ENCODE data around the gene SS18L1. TPM values are rescaled to one million over a fixed set of nuclear protein-coding genes. Genes with fewer than 3 reads are reported as not detected.

Gene SS18L1
- total RNA-seq, 1 donor from 2014 or later, result 10.7 TPM

GRCh38 chr20:62162765-62163484, 19.4 kb downstream of the SS18L1 start:
- no peak for ATAC-seq
- intact Hi-C loops (cut with micrococcal nuclease), result no loop called here
- DNase-seq, result no peak

GRCh38 chr20:62163485-62163865, 19.9 kb downstream of the SS18L1 start:
- DNase-seq, result no peak
- ATAC-seq, result no peak
- intact Hi-C loops (cut with micrococcal nuclease), result no loop called here

DNA sequence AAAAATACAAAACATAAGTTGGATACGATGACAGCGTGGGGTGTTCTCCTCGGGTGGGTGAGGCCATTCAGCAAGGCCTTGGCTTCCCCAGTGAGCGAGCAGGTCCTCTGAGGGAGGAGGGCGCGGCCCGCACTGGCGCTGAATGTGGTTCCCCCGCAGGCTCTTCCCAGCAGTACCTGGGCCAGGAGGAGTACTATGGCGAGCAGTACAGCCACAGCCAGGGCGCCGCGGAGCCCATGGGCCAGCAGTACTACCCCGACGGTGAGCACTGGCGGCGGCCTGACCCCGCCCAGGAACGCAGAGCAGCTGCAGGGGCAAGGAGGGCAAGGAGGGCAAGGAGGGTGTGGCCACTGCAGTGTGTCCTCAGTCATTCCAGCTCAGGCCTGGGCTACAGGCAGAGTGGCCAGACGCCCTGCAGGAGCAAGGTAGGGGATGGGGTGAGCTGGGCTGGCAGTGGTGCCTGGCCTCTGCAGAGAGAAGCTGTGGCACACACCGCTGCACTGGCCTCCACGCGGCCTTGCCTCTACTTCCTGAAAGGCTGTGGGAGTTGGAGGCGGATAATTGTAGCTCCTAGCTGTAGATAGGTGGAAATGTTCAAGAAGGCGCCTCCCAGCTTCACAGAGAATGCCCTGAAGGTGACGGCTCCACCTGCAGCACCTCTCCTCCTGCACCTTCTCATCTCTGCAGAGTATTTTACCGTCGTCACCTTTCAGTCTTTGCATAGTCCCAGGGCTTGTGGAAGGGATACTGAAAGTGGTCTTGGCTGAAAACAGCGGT, 20.6 kb downstream of the SS18L1 start:
- no peak for DNase-seq
- ATAC-seq, result no peak
- intact Hi-C loops (cut with micrococcal nuclease), result no loop called here

DNA sequence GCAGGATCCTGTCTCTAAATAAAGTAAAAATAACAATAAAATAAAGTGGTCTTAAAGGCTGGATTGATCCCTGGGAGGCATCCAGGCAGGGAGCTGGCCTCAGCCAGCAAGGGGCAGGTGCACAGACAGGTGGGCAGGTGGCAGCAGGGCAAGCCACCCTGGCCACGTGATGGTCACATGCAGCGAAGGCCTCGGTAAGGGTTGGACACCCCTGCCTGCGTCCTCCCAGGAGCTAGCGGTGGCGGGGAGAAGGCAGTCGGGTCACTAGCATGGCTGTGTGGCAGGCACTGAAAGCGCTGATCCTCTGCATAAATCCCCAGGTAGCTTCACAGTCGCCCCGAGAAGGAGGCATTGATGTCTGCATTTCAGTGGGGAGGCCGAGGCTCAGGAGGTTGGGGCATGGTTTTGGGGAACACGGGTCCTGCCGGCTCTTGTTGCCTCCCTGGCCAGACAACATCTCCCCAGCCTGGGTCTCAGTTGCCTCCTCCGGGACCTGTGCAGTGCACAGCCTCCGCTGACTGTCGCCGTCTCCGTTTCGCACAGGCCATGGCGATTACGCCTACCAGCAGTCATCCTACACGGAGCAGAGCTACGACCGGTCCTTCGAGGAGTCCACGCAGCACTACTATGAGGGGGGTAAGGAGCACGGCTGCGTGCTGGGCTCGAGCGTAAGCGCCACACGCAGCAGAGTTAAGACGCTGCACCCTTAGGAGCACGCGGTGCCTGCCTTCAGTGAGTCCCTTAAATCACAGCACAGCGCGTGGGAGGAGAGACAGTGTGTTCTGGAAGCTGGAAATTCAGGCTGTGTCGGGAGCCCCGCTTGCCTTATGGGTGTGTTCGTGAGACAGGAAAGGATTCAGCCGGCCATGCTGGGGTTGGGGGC, 21.6 kb downstream of the SS18L1 start:
- DNase-seq, result no peak

GRCh38 chr20:62165762-62166399, 22.3 kb downstream of the SS18L1 start:
- intact Hi-C loops (cut with micrococcal nuclease), result no loop called here
- DNase-seq (peak; percentile 68), ATAC-seq (peak; percentile 50)

More for the DNA sequence above, 21.6 kb downstream of the SS18L1 start:
- ATAC-seq, result no peak
- intact Hi-C loops (cut with micrococcal nuclease), result no loop called here

GRCh38 chr20:62167474-62167873, 23.9 kb downstream of the SS18L1 start:
- intact Hi-C loops (cut with micrococcal nuclease), result no loop called here
- no peak for ATAC-seq
- DNase-seq, result no peak

GRCh38 chr20:62168061-62168460, 24.5 kb downstream of the SS18L1 start:
- ATAC-seq, result no peak
- DNase-seq, result no peak
- intact Hi-C loops (cut with micrococcal nuclease), result no loop called here

DNA sequence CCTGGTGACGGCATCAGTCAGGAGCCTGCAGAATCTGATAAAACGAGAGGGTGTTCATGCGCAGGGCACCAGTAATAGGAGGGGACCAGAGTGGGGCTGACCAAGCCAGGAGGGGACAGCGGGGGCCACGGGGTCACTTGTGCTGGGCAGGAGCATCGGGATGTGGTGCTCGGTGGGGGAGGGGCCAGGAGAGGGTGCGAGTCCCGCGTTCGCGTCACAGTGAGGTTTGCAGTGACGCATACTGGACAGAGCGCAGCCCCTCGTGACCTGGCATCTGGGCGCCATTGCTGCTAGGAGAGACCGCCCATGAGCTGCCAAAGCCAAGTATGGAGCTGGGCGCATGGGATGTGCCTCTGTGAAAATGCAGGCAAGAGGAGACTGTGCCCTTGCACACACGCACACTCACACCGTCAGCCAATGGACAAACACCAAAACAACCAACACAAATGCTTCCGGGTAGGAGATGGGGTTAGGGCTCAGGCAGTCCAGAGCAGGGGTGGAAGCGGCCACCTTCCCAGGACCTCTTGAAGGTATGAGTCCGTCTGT, 25.4 kb downstream of the SS18L1 start:
- intact Hi-C loops (cut with micrococcal nuclease), result no loop called here
- DNase-seq, result no peak
- ATAC-seq, result no peak

GRCh38 chr20:62170536-62170935, 27.0 kb downstream of the SS18L1 start:
- intact Hi-C loops (cut with micrococcal nuclease), result no loop called here
- ATAC-seq (no peak), DNase-seq (peak; percentile 12)

DNA sequence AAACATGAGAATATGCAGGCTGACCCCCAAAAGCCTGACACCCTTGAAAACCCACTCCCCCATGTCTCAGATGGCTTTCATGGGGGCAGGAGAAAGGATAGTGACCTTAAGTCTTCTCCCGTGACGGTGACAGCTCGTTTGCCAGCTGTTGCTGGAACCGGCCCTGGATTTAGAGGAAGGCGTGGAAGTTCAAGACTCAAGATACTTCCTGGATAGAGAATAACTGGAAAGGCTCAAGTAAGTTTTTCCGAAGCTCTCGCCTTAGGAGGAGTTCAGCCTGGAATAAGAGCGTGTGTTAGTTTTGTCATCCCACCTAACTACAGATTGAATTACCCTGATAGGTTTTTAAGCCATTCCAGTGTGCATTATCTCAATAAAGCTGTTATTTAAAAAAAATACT, 27.7 kb downstream of the SS18L1 start:
- DNase-seq, result peak; percentile 19
- no peak for ATAC-seq
- intact Hi-C loops (cut with micrococcal nuclease), result no loop called here

DNA sequence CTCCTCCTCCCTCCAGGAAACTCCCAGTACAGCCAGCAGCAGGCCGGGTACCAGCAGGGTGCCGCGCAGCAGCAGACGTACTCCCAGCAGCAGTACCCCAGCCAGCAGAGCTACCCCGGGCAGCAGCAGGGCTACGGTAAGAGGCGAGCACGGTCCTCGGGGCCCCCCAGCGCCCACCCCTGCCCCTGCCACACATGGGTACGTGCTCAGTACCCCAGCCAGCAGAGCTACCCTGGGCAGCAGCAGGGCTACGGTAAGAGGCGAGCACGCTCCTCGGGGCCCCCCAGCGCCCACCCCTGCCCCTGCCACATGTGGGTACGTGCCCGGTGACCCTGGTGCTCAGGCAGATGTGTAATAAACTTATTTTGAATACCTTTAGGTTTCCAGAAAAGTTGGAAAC, 29.1 kb downstream of the SS18L1 start:
- DNase-seq, result peak; percentile 16
- no peak for ATAC-seq
- intact Hi-C loops (cut with micrococcal nuclease), result no loop called here

DNA sequence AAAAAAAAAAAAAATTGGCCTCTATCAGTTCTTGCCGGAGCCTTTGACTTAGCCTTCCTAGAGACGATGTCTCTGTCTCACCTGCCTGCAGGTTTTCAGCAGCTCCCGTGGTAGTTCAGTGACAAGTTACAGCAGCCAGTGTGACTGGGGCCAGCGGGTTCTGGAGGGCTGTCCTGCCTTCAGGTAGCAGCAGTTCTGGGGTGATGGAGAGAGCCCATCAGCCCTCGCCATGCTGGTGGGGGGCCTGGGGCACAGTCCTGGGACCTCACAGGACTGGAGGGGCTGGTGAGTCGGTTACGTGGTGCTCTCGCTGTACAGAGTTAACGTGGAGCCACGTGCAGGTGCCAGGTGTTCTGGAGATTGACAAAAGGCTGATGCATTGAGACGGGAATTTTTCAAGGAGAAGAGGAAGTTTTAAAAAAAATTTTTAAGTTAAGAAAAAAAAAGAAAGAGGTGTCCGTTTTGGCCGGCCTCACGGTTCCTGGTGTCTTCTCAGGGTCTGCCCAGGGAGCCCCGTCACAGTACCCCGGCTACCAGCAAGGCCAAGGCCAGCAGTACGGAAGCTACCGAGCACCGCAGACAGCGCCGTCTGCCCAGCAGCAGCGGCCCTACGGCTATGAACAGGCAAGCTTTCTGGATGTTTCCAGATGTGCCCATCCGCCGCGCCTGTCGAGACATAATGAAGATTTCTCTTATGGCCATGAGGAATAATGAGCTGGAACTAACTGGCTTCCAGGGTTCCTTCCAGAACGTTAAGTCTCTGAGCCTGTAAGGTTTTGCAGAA, 30.6 kb downstream of the SS18L1 start:
- DNase-seq (peak; percentile 16), ATAC-seq (no peak)
- intact Hi-C loops (cut with micrococcal nuclease), result no loop called here

- DNase-seq, result peak; percentile 12
- intact Hi-C loops (cut with micrococcal nuclease), result no loop called here
Measured at GRCh38 chr20:62174870-62175624, 31.5 kb downstream of the SS18L1 start.

GRCh38 chr20:62175711-62176110, 32.1 kb downstream of the SS18L1 start:
- ATAC-seq (no peak), DNase-seq (peak; percentile 7)
- intact Hi-C loops (cut with micrococcal nuclease), result no loop called here

More at GRCh38 chr20:62174870-62175624, 31.5 kb downstream of the SS18L1 start:
- no peak for ATAC-seq

- intact Hi-C loops (cut with micrococcal nuclease), result no loop called here
- ATAC-seq (no peak), DNase-seq (peak; percentile 14)
Measured at GRCh38 chr20:62176866-62177265, 33.3 kb downstream of the SS18L1 start.

DNA sequence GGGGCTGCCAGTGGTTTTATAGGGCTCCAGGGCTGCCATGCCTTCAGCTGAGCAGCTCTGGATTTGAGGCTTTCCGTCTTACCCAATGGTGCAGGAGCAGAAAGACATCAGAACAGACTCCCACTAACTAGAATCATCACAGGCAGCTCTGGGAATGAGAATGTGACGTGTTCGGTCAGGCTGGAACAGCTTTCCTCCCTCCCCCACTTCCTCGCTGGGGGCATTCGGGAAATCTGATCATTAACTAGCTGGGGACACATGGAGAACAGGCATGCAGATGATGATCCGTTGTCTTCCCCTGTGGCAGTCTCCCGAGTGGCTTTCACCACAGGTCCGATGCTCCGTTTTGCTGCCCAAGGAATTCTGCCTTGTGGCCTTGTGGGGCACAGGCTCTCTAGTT, 33.7 kb downstream of the SS18L1 start:
- no peak for ATAC-seq
- no peak for DNase-seq
- intact Hi-C loops (cut with micrococcal nuclease), result no loop called here

- ATAC-seq (no peak), DNase-seq (peak; percentile 22)
- intact Hi-C loops (cut with micrococcal nuclease), result no loop called here
Measured at GRCh38 chr20:62178316-62179161, 35.0 kb downstream of the SS18L1 start.
